HEK293T (cell line): ENCODE measurements around the gene RSU1.

ENCODE experiments used
- CTCF ChIA-PET: fragments of 350-600 bp; formaldehyde crosslinking; extraction: SDS; loops from one replicate; lab custom pipeline; 2021; ENCODE audit warnings: antibody characterized with exemption, inconsistent platforms; lab: Yijun Ruan, JAX
- POLR2A ChIA-PET: fragments of 350-600 bp; formaldehyde crosslinking; extraction: SDS; loops from one replicate; lab custom pipeline; 2020; ENCODE audit warnings: antibody characterized with exemption, inconsistent platforms; lab: Yijun Ruan, JAX
- DNase-seq: peaks from one replicate; pipeline ENCODE4 v3.0.0; 2012; ENCODE audit warnings: mixed read lengths; ENCODE audit errors: extremely low spot score
- ARNT ChIP-seq: fragments of 450-650 bp; IDR thresholded peaks from 2 replicates; pipeline ENCODE4 v1.6.1; 2017; ENCODE audit warnings: mild to moderate bottlenecking
- BHLHE40 ChIP-seq: fragments of 450-650 bp; IDR thresholded peaks from 2 replicates; pipeline ENCODE4 v1.6.1; 2016; ENCODE audit warnings: mild to moderate bottlenecking, moderate library complexity, borderline replicate concordance
- CTBP1 ChIP-seq: fragments of 450-650 bp; IDR thresholded peaks from 2 replicates; pipeline ENCODE4 v1.6.1; 2016; ENCODE audit warnings: borderline replicate concordance
- ELF4 ChIP-seq: fragments of 450-650 bp; IDR thresholded peaks from 2 replicates; pipeline ENCODE4 v1.6.1; 2017; ENCODE audit warnings: antibody characterized with exemption
- FOXA1 ChIP-seq: fragments of 450-650 bp; IDR thresholded peaks from 2 replicates; pipeline ENCODE4 v1.6.1; 2016; ENCODE audit warnings: mild to moderate bottlenecking
- FOXK2 ChIP-seq: fragments of 450-650 bp; IDR thresholded peaks from 2 replicates; pipeline ENCODE4 v1.6.1; 2016; ENCODE audit warnings: mild to moderate bottlenecking
- FOXM1 ChIP-seq: fragments of 450-650 bp; IDR thresholded peaks from 2 replicates; pipeline ENCODE4 v1.6.1; 2017; ENCODE audit warnings: mild to moderate bottlenecking, borderline replicate concordance
- HDGF ChIP-seq: fragments of 450-650 bp; IDR thresholded peaks from 2 replicates; pipeline ENCODE4 v1.6.1; 2017; ENCODE audit warnings: antibody characterized with exemption, borderline replicate concordance
- L3MBTL2 ChIP-seq: fragments of 450-650 bp; conservative IDR thresholded peaks from 2 replicates; pipeline ENCODE4 v1.6.1; 2016; ENCODE audit warnings: mild to moderate bottlenecking
- LEF1 ChIP-seq: fragments of 450-650 bp; IDR thresholded peaks from 2 replicates; pipeline ENCODE4 v1.6.1; 2017; ENCODE audit warnings: mild to moderate bottlenecking, borderline replicate concordance
- NFRKB ChIP-seq: fragments of 450-650 bp; IDR thresholded peaks from 2 replicates; pipeline ENCODE4 v1.6.1; 2016; ENCODE audit warnings: mild to moderate bottlenecking, moderate library complexity
- SP1 ChIP-seq: fragments of 450-650 bp; IDR thresholded peaks from 2 replicates; pipeline ENCODE4 v1.6.1; 2017
- SUZ12 ChIP-seq: fragments of 450-650 bp; IDR thresholded peaks from 2 replicates; pipeline ENCODE4 v1.6.1; 2016; ENCODE audit warnings: mild to moderate bottlenecking
- TARDBP ChIP-seq: fragments of 450-650 bp; IDR thresholded peaks from 2 replicates; pipeline ENCODE4 v1.6.1; 2016
- ZNF384 ChIP-seq: fragments of 450-650 bp; IDR thresholded peaks from 2 replicates; pipeline ENCODE4 v1.6.1; 2016
- TF ChIP-seq, protein P1 (sequence below): fragments of 450-650 bp; IDR thresholded peaks from 2 replicates; pipeline ENCODE4 v1.6.1; 2016

The RSU1 gene

DNA sequence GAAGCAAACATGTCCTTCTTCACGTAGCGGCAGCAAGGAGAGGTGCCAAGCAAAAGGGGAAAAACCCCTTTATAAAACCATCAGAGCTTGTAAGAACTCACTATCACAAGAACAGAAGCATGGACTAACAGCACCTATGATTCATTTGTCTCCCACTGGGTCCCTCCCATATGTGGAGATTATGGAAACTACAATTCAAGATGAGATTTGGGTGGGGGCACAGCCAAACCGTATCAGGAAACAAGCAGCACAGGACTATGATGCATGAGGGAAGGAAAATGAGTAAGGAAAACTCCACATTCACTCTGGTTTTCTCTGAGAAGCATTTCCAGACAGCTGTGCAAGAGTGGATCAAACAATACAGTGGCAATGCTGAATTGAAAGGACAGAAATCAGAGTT is 81.6 kb downstream of the RSU1 start:
- ChIA-PET CTCF (no interaction called here), POLR2A (no interaction called here)
- DNase-seq: no peak
- TF ChIP-seq SP1: no peak
- TF ChIP-seq ARNT: no peak
- no peak for TF ChIP-seq HDGF
- TF ChIP-seq CTBP1: no peak
- no peak for TF ChIP-seq FOXK2
- no peak for TF ChIP-seq TARDBP
- no peak for TF ChIP-seq ZNF384
- no peak for TF ChIP-seq NFRKB
- no peak for TF ChIP-seq L3MBTL2
- no peak for TF ChIP-seq LEF1
- no peak for TF ChIP-seq FOXM1
- no peak for TF ChIP-seq FOXA1
- TF ChIP-seq, protein P1, sequence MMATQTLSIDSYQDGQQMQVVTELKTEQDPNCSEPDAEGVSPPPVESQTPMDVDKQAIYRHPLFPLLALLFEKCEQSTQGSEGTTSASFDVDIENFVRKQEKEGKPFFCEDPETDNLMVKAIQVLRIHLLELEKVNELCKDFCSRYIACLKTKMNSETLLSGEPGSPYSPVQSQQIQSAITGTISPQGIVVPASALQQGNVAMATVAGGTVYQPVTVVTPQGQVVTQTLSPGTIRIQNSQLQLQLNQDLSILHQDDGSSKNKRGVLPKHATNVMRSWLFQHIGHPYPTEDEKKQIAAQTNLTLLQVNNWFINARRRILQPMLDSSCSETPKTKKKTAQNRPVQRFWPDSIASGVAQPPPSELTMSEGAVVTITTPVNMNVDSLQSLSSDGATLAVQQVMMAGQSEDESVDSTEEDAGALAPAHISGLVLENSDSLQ: no peak
- no peak for TF ChIP-seq BHLHE40
- no peak for TF ChIP-seq SUZ12
- TF ChIP-seq ELF4: no peak

DNA sequence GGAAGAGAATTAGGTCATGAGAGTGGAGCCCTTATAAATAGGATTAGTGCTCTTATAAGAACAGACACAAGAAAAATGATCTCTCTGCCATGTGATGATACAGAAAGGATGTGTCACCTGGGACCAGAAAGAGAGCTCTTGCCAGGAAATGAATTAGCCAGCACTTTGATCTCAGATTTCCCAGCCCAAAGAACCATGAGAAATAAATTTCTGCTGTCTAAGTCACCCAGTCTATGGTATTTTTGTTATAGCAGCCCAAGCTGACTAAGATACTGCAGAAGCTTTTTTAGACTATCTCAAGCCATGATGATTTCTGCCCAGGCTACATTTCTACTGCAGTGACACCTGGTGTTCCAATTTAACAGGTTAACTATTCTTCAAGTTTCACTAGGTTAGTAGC is 84.8 kb downstream of the RSU1 start:
- DNase-seq: no peak
- POLR2A ChIA-PET: no interaction called here
- TF ChIP-seq FOXM1 (no peak), SP1 (no peak), ZNF384 (no peak), SUZ12 (no peak), L3MBTL2 (no peak), TARDBP (no peak), LEF1 (no peak), NFRKB (no peak), HDGF (no peak), BHLHE40 (no peak), ARNT (no peak), ELF4 (no peak), FOXA1 (no peak), FOXK2 (no peak), CTBP1 (no peak)
- TF ChIP-seq, protein P1: no peak
- CTCF ChIA-PET: no interaction called here

DNA sequence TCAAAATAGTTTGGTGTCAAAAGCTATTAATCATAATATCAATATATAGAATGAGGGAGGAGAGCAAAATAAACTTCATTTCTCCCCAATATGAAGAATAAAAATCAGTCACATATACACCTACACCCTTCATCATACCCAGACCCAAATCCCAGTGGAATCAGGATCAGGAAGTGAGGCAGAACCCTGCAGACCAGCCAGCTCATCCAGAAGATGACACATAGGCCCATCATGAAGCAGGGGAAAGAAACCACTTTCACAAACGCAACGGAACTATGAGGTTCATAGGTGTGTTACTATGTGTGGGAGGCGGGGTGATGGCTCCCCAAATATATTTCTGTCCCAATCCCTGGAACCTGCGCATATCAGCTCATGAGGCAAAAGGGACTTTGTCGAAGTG is 89.0 kb downstream of the RSU1 start:
- no peak for TF ChIP-seq ZNF384
- TF ChIP-seq FOXA1: no peak
- no peak for TF ChIP-seq LEF1
- TF ChIP-seq L3MBTL2: no peak
- no peak for TF ChIP-seq TARDBP
- TF ChIP-seq BHLHE40: no peak
- TF ChIP-seq HDGF: no peak
- no peak for TF ChIP-seq SP1
- no peak for TF ChIP-seq SUZ12
- TF ChIP-seq FOXK2: no peak
- TF ChIP-seq FOXM1: no peak
- no peak for TF ChIP-seq CTBP1
- TF ChIP-seq, protein P1: no peak
- TF ChIP-seq NFRKB: no peak
- no peak for TF ChIP-seq ELF4
- TF ChIP-seq ARNT: no peak
- ChIA-PET CTCF (no interaction called here), POLR2A (no interaction called here)
- no peak for DNase-seq

DNA sequence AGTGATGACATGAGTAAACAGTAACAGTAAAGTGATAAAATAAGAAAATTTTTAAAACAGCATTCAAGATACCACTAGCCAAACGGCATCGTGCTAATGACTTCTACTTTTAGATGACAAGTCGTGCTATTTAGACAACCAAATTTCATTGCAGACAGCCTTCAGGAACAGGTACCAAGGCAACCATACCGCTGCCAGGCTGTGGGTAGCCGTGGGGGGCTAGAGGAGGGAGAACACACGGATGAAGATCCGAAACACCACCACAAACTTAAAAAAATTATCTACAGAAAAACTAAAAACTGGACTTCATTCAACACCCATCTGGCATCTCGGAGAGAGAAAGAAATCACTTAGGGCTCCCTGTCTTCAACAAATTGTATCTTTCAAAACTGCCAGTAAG is 89.6 kb downstream of the RSU1 start:
- POLR2A ChIA-PET: no interaction called here
- TF ChIP-seq ELF4 (no peak), TARDBP (no peak), SP1 (no peak), NFRKB (no peak), ARNT (no peak), FOXA1 (no peak), BHLHE40 (no peak)
- TF ChIP-seq, protein P1: no peak
- CTCF ChIA-PET: no interaction called here
- DNase-seq: no peak

DNA sequence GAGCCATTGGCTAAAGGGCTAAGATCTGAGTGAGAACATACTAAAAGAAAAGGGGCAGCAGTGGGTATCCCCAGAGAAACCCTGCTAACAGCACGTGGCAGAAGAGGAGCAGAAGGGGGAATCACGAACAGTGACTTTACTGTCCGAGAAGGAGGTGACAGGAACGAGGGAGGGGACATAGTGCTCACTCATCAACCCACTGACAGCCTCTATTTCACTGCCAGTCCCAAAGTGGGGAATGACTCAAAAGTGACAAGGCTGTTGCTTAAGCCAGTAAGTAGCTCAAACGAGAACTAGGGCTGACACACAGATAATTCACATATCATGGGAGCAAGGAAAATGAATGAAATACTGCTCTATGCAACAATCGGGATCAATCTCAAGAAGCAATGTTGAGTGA is 92.7 kb downstream of the RSU1 start:
- ChIA-PET POLR2A (no interaction called here), CTCF (no interaction called here)

More for the DNA sequence above, 92.7 kb downstream of the RSU1 start:
- TF ChIP-seq NFRKB: no peak
- no peak for TF ChIP-seq SUZ12
- TF ChIP-seq FOXK2: no peak
- TF ChIP-seq FOXA1: no peak
- TF ChIP-seq, protein P1: no peak
- TF ChIP-seq ZNF384: no peak
- TF ChIP-seq HDGF: no peak
- no peak for TF ChIP-seq FOXM1
- no peak for TF ChIP-seq LEF1
- TF ChIP-seq L3MBTL2: no peak
- TF ChIP-seq CTBP1: no peak
- TF ChIP-seq SP1: no peak
- no peak for TF ChIP-seq TARDBP
- TF ChIP-seq BHLHE40: no peak
- no peak for TF ChIP-seq ELF4
- no peak for TF ChIP-seq ARNT
- DNase-seq: no peak
